ENCODE results near the gene SULF2. TPM values are rescaled to one million over a fixed set of nuclear protein-coding genes. Genes with fewer than 3 reads are reported as not detected.
"Not testable (repeated sequence)": the region's sequence is repeated elsewhere in the genome, so short reads cannot be mapped to it uniquely, and the experiment has no call there.

The SULF2 gene
- 32.9 TPM for total RNA-seq

DNA sequence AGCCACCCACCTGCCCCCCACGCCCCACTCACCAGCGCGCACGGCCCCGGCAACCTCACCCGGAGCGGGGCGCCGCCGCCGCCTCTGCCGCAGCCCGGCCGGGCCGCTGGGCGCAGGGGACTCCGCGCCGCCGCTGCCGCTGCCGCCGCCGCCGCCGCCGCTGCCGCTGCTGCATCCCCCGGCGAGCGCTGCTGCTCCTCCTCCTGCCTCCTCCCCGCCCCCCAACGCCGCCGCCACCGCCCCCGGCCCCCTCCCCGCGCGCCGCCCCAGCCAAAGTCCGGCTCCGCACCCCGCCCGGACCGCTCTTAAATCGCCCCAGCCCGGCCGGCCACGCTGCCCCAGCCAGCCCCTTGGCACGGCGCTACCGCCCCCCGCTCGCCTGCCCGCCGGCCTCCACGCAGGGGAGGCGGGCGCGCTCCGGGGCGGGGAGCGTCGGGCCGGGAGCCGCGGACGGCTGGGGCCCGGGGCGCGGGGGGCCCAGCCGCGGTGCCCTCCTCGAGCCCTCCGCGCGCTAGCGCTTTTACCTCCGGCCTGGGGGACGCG lies at the start of gene SULF2:
TSS of gene SULF2 (minus strand) at position 171 of the 543 bp plus-strand sequence. CDS start 28,118 bp downstream, outside the sequence.
- Histone ChIP-seq H3K27me3 (ENCODE audit: control insufficient read depth in 3 of 3, insufficient read depth in 3 of 3, low read length in 3 of 3) (peaks cover 30 to 40% (median 38%) of the 10 kb centered on the region in 3 donors), H3K36me3 (ENCODE audit: control insufficient read depth in 3 of 3, insufficient read depth in 3 of 3, low read length in 3 of 3) (no peaks in the 10 kb centered on the region), H3K9ac (ENCODE audit: low read depth in 1 of 3, low read length in 3 of 3) (peak within 1 kb of the TSS; percentile 58 to 74 (median 70))

DNA sequence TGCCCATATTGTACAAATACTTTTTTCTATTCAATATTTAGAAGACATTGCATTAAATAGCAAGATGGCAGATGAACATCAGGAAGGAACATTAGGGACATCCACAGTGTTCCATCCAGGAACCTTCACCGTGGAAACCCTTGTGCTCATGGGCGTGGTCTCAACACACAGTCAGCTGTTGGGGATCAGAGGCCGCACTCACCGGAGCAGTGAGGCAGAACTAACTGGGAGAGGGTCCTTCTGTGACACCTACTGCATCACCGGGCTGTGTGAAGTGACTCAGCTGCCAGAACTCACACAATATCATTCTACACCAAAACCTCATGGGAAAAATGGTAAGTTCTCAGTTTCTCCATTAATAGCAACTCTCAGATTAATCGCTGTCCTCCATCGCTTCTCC lies 46.4 kb upstream of the SULF2 start:
- not testable (repeated sequence) for H3K4me1 ChIP-seq (ENCODE audit: control insufficient read depth in 3 of 3, insufficient read depth in 3 of 3, low read length in 3 of 3); H3K27me3 ChIP-seq (ENCODE audit: control insufficient read depth in 3 of 3, insufficient read depth in 3 of 3, low read length in 3 of 3); H3K36me3 ChIP-seq (ENCODE audit: control insufficient read depth in 3 of 3, insufficient read depth in 3 of 3, low read length in 3 of 3); H3K9me3 ChIP-seq (ENCODE audit: control insufficient read depth in 3 of 3, low read length in 3 of 3); H3K27ac ChIP-seq (ENCODE audit: low read depth, low read length); H3K4me3 ChIP-seq (ENCODE audit: low read length in 3 of 3); H3K9ac ChIP-seq (ENCODE audit: low read depth in 1 of 3, low read length in 3 of 3)

More for the DNA sequence above, at the start of gene SULF2:
- Histone ChIP-seq H3K4me1 (ENCODE audit: control insufficient read depth in 3 of 3, insufficient read depth in 3 of 3, low read length in 3 of 3) (peaks cover 17 to 33% (median 22%) of the 10 kb centered on the region in 3 donors), H3K9me3 (ENCODE audit: control insufficient read depth in 3 of 3, low read length in 3 of 3) (no peaks in the 10 kb centered on the region), H3K4me3 (ENCODE audit: low read length in 3 of 3) (peak within 1 kb of the TSS; percentile 77 to 78 (median 78)), H3K27ac (ENCODE audit: low read depth, low read length) (peak within 1 kb of the TSS; percentile 64)

- not testable (repeated sequence) for H3K4me3 ChIP-seq (ENCODE audit: low read length in 3 of 3); H3K27ac ChIP-seq (ENCODE audit: low read depth, low read length); H3K27me3 ChIP-seq (ENCODE audit: control insufficient read depth in 3 of 3, insufficient read depth in 3 of 3, low read length in 3 of 3); H3K9me3 ChIP-seq (ENCODE audit: control insufficient read depth in 3 of 3, low read length in 3 of 3); H3K36me3 ChIP-seq (ENCODE audit: control insufficient read depth in 3 of 3, insufficient read depth in 3 of 3, low read length in 3 of 3); H3K4me1 ChIP-seq (ENCODE audit: control insufficient read depth in 3 of 3, insufficient read depth in 3 of 3, low read length in 3 of 3); H3K9ac ChIP-seq (ENCODE audit: low read depth in 1 of 3, low read length in 3 of 3)
Measured at GRCh38 chr20:47826716-47827115, 41.4 kb upstream of the SULF2 start.

- not testable (repeated sequence) for H3K9ac ChIP-seq (ENCODE audit: low read depth in 1 of 3, low read length in 3 of 3); H3K9me3 ChIP-seq (ENCODE audit: control insufficient read depth in 3 of 3, low read length in 3 of 3); H3K4me1 ChIP-seq (ENCODE audit: control insufficient read depth in 3 of 3, insufficient read depth in 3 of 3, low read length in 3 of 3); H3K36me3 ChIP-seq (ENCODE audit: control insufficient read depth in 3 of 3, insufficient read depth in 3 of 3, low read length in 3 of 3); H3K4me3 ChIP-seq (ENCODE audit: low read length in 3 of 3); H3K27ac ChIP-seq (ENCODE audit: low read depth, low read length)
- H3K27me3 ChIP-seq (ENCODE audit: control insufficient read depth in 3 of 3, insufficient read depth in 3 of 3, low read length in 3 of 3), result peaks cover 0 to 11% (median 5%) of the 10 kb centered on the region in 3 donors
Measured at GRCh38 chr20:47826006-47826405, 40.7 kb upstream of the SULF2 start.

DNA sequence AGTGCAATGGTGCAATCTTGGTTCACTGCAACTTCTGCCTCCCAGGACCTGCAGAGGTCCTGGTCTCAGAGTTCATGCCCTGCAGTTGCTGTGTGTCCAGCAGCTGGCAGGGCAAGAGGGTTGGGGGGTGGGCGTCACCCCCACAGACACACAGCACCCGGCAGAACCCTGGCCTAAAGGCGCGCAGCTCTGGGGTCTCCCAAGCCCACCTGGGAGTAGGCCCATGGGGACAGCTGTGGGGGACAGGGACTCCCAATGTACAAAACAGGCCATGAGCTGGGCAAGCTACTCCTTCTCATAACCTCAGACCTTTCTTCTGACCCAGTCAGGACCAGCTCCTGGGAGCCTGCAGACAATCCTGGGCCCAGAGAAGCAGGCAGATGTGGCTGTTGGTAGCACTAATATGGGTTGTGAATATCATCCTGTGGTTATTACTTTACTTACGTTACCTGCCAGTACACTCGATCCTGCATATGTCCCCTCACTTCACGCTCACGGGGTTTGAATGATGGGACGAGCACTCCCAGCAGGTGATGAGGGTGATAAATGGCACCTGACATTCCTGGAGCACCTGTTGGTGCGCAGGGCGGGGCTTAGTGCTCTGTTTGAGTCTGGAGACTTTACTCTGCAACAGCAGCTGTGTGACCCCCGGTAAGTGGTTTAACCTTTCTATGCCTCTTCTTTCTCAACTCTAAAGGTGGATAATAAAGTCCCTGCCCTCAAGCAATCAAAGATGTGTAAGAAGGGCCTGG lies 39.9 kb upstream of the SULF2 start:
- Histone ChIP-seq H3K27me3 (ENCODE audit: control insufficient read depth in 3 of 3, insufficient read depth in 3 of 3, low read length in 3 of 3) (peaks cover 0 to 13% (median 7%) of the 10 kb centered on the region in 3 donors), H3K9ac (ENCODE audit: low read depth in 1 of 3, low read length in 3 of 3) (no peak overlapping the region), H3K4me3 (ENCODE audit: low read length in 3 of 3) (no peak overlapping the region), H3K36me3 (ENCODE audit: control insufficient read depth in 3 of 3, insufficient read depth in 3 of 3, low read length in 3 of 3) (no peaks in the 10 kb centered on the region), H3K4me1 (ENCODE audit: control insufficient read depth in 3 of 3, insufficient read depth in 3 of 3, low read length in 3 of 3) (no peaks in the 10 kb centered on the region), H3K9me3 (ENCODE audit: control insufficient read depth in 3 of 3, low read length in 3 of 3) (no peaks in the 10 kb centered on the region), H3K27ac (ENCODE audit: low read depth, low read length) (no peak overlapping the region)

- not testable (repeated sequence) for H3K36me3 ChIP-seq (ENCODE audit: control insufficient read depth in 3 of 3, insufficient read depth in 3 of 3, low read length in 3 of 3); H3K4me3 ChIP-seq (ENCODE audit: low read length in 3 of 3); H3K27ac ChIP-seq (ENCODE audit: low read depth, low read length); H3K9ac ChIP-seq (ENCODE audit: low read depth in 1 of 3, low read length in 3 of 3); H3K9me3 ChIP-seq (ENCODE audit: control insufficient read depth in 3 of 3, low read length in 3 of 3); H3K4me1 ChIP-seq (ENCODE audit: control insufficient read depth in 3 of 3, insufficient read depth in 3 of 3, low read length in 3 of 3)
- peaks cover 0 to 13% (median 11%) of the 10 kb centered on the region in 3 donors for H3K27me3 ChIP-seq (ENCODE audit: control insufficient read depth in 3 of 3, insufficient read depth in 3 of 3, low read length in 3 of 3)
Measured at GRCh38 chr20:47823941-47824340, 38.7 kb upstream of the SULF2 start.

GRCh38 chr20:47821481-47822100 lies 36.3 kb upstream of the SULF2 start:
- Histone ChIP-seq H3K9ac (ENCODE audit: low read depth in 1 of 3, low read length in 3 of 3) (no peak overlapping the region), H3K36me3 (ENCODE audit: control insufficient read depth in 3 of 3, insufficient read depth in 3 of 3, low read length in 3 of 3) (no peaks in the 10 kb centered on the region), H3K9me3 (ENCODE audit: control insufficient read depth in 3 of 3, low read length in 3 of 3) (no peaks in the 10 kb centered on the region), H3K4me1 (ENCODE audit: control insufficient read depth in 3 of 3, insufficient read depth in 3 of 3, low read length in 3 of 3) (no peaks in the 10 kb centered on the region), H3K4me3 (ENCODE audit: low read length in 3 of 3) (no peak overlapping the region), H3K27ac (ENCODE audit: low read depth, low read length) (no peak overlapping the region), H3K27me3 (ENCODE audit: control insufficient read depth in 3 of 3, insufficient read depth in 3 of 3, low read length in 3 of 3) (peaks cover 6 to 32% (median 18%) of the 10 kb centered on the region in 3 donors)

DNA sequence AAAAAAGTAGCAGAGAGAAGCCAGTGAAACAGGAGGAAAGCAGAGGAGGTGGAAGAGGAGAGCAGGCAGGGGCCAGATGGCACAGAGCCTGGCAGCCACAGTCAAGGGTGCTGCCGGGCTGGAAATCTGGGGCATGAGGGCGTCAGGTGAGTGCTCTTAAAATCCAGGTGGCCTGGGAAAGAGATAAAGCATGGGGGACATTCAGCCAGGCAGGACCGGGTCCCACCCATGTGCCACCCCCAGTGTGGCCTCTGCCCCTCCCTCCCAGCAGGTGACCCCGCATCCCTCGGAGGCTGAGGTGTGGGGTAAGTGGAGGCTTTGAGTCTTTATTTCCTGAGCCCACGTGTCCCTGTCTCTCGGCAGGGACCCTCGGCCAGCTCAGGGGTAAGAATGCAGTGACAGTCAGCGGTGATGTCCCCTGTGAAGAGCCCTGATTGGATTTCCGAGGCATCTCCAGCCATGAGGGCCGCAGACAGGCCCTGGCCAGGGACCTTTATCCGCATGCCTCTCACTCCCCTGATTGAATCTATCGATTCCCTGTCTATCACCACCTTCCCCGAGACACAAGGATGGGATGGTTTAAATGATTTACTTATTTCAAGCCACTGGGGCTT lies 33.8 kb upstream of the SULF2 start:
- Histone ChIP-seq H3K9ac (ENCODE audit: low read depth in 1 of 3, low read length in 3 of 3) (no peak overlapping the region), H3K4me3 (ENCODE audit: low read length in 3 of 3) (no peak overlapping the region), H3K27me3 (ENCODE audit: control insufficient read depth in 3 of 3, insufficient read depth in 3 of 3, low read length in 3 of 3) (peaks cover 10 to 41% (median 34%) of the 10 kb centered on the region in 3 donors), H3K4me1 (ENCODE audit: control insufficient read depth in 3 of 3, insufficient read depth in 3 of 3, low read length in 3 of 3) (no peaks in the 10 kb centered on the region), H3K27ac (ENCODE audit: low read depth, low read length) (no peak overlapping the region), H3K9me3 (ENCODE audit: control insufficient read depth in 3 of 3, low read length in 3 of 3) (peaks cover 0 to 4% (median 0%) of the 10 kb centered on the region in 3 donors), H3K36me3 (ENCODE audit: control insufficient read depth in 3 of 3, insufficient read depth in 3 of 3, low read length in 3 of 3) (no peaks in the 10 kb centered on the region)

GRCh38 chr20:47818466-47818865 lies 33.2 kb upstream of the SULF2 start:
- peaks cover 10 to 41% (median 34%) of the 10 kb centered on the region in 3 donors for H3K27me3 ChIP-seq (ENCODE audit: control insufficient read depth in 3 of 3, insufficient read depth in 3 of 3, low read length in 3 of 3)
- peaks cover 0 to 9% (median 0%) of the 10 kb centered on the region in 3 donors for H3K9me3 ChIP-seq (ENCODE audit: control insufficient read depth in 3 of 3, low read length in 3 of 3)
- no peak overlapping the region for H3K4me3 ChIP-seq (ENCODE audit: low read length in 3 of 3)
- no peak overlapping the region for H3K9ac ChIP-seq (ENCODE audit: low read depth in 1 of 3, low read length in 3 of 3)
- H3K36me3 ChIP-seq (ENCODE audit: control insufficient read depth in 3 of 3, insufficient read depth in 3 of 3, low read length in 3 of 3), result no peaks in the 10 kb centered on the region
- H3K27ac ChIP-seq (ENCODE audit: low read depth, low read length), result no peak overlapping the region
- no peaks in the 10 kb centered on the region for H3K4me1 ChIP-seq (ENCODE audit: control insufficient read depth in 3 of 3, insufficient read depth in 3 of 3, low read length in 3 of 3)

DNA sequence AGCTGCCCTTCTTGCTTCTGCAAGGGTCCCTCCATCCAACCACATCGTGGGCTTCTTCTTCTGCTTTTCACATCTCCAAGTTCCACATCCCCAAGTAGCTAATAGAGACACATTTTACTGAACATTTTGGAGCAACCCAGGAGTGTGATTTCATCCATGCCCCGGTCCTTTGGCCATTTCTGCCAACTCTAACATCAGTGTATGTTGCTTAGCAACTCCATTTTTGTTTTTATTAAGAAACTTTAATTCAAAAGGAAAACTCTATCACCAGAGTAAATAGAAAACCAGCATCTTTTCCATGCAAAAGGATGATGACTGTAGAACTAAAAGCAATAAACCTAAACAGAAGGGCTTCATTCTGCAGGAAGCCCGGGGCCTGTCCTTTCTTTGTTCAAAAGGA lies 32.7 kb upstream of the SULF2 start:
- no peaks in the 10 kb centered on the region for H3K4me1 ChIP-seq (ENCODE audit: control insufficient read depth in 3 of 3, insufficient read depth in 3 of 3, low read length in 3 of 3)
- no peaks in the 10 kb centered on the region for H3K36me3 ChIP-seq (ENCODE audit: control insufficient read depth in 3 of 3, insufficient read depth in 3 of 3, low read length in 3 of 3)
- no peak overlapping the region for H3K9ac ChIP-seq (ENCODE audit: low read depth in 1 of 3, low read length in 3 of 3)
- H3K27me3 ChIP-seq (ENCODE audit: control insufficient read depth in 3 of 3, insufficient read depth in 3 of 3, low read length in 3 of 3), result peaks cover 10 to 41% (median 34%) of the 10 kb centered on the region in 3 donors
- no peak overlapping the region for H3K27ac ChIP-seq (ENCODE audit: low read depth, low read length)
- H3K9me3 ChIP-seq (ENCODE audit: control insufficient read depth in 3 of 3, low read length in 3 of 3), result peaks cover 0 to 9% (median 0%) of the 10 kb centered on the region in 3 donors
- no peak overlapping the region for H3K4me3 ChIP-seq (ENCODE audit: low read length in 3 of 3)

Measured in skeletal muscle tissue (tissue), 4 donors.